Activated T-helper 9 cell treated with anti-CD3 and anti-CD28 coated beads, Interleukin-2, amount 50 U/mL, for 16 hours (primary cell): ENCODE results near the gene MTX3.

ENCODE experiments used
- DNase-seq: peaks from one replicate; pipeline ENCODE4 v3.0.0-alpha.2; 2020; ENCODE audit warnings: low read depth

The MTX3 gene

DNA sequence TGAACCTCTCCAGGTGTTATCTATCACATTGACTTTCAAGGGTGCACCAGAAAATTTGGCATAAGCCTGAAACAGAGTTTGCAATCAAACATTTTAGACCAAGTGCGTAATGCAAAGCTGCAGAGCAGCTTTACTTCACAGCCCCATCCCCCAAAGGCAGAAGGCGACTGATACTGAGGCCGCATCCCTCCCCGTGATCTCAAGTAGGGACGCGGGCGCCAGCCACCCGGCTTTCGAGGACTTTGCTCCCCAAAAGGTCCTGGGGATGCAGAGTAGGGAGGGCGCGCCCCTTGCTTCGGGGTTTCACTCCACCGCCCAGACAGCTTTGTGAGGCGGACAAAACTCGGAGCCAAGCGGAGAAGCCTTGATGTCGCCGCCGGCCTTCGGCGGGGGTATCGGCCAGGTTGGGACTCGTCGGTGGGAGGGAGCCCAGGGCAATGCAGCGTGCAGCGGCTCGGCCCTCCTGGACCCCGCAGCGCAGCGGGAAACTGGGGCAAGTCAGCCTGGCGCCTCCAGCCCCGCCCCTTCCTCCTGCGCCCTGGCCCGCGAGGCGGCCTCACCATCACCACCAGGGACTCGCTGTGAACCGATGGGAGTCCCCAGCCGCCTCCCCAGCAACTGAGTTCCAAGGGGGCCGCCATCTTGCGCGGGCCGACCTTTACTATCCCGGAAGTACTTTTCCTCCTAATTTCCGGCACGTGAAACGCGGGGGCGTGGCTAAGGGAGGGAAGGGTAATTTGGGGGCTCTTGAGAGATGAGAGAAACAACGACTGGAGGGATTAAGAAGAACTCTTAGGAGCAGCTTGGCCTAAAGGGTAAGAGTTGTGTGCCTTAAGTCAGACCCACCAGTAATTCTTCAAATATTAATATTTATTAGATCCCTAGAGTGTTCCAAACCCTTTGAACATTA, at the start of gene MTX3:
Gene MTX3 (minus strand): TSS at position 665 of the 910 bp plus-strand sequence. CDS start 24 bp downstream, at position 641.
- peak; percentile 81 for DNase-seq

GRCh38 chr5:80039650-80040049, 48.6 kb upstream of the MTX3 start:
- DNase-seq = no peak

DNA sequence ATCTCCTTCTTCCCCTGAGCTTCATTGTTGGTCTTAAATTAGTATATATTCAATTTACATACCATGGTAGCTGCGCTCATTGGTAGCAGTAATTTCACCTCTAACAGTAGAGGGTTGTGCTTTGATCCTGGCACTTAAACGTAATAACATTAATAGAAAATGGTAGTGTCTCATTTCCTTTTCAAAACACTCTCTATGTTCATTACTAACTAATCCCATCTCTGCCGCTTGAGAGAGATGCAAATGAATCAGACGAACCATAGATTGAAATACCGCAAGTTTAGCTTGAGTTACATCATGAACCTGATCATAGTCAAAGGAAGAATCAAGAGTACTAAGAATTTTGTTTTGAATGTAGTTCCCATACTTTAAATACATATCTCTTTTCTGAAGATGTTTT, 46.3 kb upstream of the MTX3 start:
- no peak for DNase-seq

- DNase-seq = no peak
Measured at GRCh38 chr5:80036615-80037014, 45.6 kb upstream of the MTX3 start.

- no peak for DNase-seq
Measured at GRCh38 chr5:80035839-80036238, 44.8 kb upstream of the MTX3 start.

- no peak for DNase-seq
Measured at GRCh38 chr5:80034962-80035821, 44.1 kb upstream of the MTX3 start, which contains the start of gene THBS4. TSS of gene THBS4 (plus strand) at chr5:80035348. CDS start at chr5:80035538, 190 bp downstream.

GRCh38 chr5:80034559-80034958, 43.5 kb upstream of the MTX3 start:
- DNase-seq = no peak

GRCh38 chr5:80033513-80033912, 42.5 kb upstream of the MTX3 start:
- DNase-seq = no peak

- no peak for DNase-seq
Measured at GRCh38 chr5:80031109-80031508, 40.0 kb upstream of the MTX3 start.

GRCh38 chr5:80026841-80027240, 35.8 kb upstream of the MTX3 start:
- DNase-seq = no peak

- DNase-seq = no peak
Measured at GRCh38 chr5:80025069-80025468, 34.0 kb upstream of the MTX3 start.

GRCh38 chr5:80010754-80011392, 19.8 kb upstream of the MTX3 start:
- no peak for DNase-seq

DNA sequence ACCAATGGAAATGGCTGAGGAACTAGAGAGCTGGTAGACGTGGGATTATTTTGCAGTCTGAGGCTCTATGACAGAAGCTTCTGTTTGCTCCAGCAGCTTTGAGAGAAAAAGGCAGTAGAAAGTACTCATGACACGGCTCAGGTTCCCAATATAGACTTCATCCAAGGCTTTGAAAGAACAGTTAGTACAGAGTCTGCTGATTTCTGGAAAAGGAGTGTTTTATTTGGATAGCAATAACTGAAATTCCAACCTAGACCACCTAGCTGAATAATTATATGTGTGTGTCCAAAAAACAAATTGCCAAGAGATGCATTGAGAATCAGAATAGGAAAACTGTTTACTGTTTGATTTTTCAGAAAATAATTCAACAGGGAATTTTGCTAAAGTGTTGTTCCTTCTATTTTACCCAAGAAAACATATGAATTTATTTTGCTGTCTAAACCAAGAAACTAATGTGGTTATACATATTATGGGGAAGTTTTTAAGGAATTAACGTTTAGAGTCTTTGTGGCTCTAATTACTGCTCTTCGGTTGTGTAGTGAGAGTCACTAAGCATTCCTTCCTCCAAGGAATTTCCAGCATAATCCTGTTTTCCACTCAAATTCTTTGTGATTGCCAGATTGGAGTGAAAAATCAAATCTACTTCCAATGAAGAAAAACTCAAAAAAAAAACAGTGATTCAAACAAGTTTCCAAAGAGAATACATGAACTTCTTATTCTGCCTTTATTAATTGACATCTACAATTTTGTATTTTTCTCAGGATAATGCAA, 18.1 kb upstream of the MTX3 start:
- DNase-seq = no peak

DNA sequence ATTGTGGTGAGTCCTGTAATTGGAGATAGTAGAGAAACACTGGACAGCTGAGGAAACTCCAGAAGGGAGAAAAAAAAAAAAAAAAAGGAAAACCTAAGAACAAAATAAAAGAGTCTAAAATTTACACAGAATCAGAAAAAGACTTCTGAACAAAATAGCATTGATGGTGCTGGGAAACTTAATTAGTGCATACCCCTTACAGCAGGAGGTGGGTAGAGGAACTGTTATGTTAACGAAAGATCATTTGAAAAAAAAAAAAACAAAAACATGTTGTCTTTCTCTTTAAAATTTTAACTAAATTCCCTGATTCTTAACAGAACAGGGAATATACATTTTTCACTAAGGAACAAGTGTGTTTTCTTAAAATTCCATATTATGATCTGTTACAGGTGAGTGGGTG, 11.6 kb upstream of the MTX3 start:
- no peak for DNase-seq

GRCh38 chr5:79999722-80000121, 8.7 kb upstream of the MTX3 start:
- no peak for DNase-seq

DNA sequence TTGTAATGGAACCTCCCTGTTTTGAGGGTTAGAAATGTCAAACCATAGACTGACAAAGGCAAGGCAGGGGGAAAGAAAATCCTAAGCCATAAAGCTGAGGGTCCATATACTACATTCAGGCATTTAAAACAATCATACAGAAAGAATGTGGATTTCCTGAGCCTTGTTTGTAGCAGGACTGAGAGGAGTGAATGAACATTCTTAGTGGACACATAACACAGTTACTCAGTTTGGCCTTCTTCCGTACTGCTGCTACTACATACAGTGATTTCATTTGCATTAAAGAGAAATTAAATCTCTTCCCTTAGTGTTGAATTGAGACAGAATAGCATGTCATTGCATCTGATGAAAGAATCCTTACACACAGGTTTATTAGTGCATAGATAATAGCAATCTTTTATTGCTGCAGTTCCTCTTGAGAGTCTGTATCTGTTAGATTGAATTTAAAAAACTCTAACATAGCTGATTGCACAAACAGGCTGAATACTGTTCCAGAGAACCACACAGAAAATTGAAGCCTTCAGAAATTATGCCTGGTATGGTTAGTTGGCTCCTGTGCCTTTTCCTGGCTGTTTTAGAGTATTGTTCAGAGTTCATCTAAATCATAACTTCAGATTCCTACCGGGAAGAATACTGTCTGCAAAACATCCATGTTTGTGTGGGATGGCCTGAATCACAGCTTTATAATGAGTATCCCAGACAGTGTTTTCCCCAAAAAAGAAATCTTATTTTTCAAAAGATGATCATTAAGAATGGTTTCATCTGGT, 2.0 kb upstream of the MTX3 start:
- no peak for DNase-seq

GRCh38 chr5:79990205-79990597, 861 bp downstream of the MTX3 start:
- DNase-seq = no peak

DNA sequence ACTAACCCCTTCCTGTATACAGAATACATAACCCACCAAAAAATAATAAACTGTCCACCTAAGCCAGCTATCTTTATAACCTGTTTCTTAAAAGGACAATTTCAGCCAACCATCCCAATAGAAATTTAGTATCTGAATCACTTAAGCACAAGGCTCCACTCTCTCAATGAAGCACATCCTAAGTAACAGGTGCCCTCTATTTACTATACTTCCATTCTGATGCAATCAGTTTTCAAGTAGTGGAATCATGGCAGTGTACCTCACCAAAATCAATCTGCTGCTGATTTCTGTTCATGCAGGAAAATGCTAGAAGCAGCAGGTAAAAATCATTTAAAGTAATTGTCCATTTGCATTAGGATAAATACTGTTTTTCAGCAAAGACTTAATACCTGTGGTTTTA, 4.8 kb downstream of the MTX3 start:
- no peak for DNase-seq

DNA sequence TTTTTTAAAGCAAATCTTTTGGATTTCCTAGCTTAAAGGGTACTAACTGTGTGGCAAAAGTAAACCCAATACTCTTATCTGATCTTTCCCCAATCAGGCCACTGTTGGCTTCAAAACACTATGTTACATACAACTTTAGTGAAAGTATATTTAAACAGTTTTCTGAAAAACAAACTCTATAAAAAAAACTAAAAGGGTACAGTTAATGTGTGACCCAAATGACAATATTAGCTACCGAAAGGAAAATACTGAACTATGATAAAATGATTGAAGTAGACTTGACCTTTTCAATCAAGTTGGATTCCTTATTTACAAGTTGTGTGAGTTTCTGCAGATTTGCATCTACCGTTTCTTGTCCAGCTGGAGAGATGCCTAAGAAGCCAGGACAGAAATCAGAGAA, 5.8 kb downstream of the MTX3 start:
- DNase-seq = no peak

- DNase-seq = no peak
Measured at GRCh38 chr5:79984363-79984762, 6.7 kb downstream of the MTX3 start.

DNA sequence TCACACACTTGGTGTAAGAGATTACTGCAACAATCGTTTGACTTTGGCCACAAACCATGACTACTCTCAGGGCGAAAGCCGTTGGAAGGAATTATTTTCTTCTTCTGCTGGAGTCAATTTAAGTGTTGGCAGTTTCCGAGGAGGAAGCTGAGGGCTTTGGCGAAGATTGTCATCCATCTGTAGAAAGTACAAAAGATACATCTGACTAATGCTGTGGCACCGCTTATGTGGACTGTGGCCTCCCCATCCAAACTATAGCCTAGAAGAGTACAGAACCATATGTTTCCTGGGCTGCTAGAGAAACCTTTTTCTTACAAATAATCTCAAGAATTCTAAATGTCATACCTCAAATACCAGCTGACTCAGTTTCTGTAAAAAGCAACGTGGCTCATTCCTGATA, 7.4 kb downstream of the MTX3 start:
- DNase-seq = no peak
